NCI-H1694 (cell line): ENCODE measurements around the gene PLCB4.
"Not testable (repeated sequence)": the region's sequence is repeated elsewhere in the genome, so short reads cannot be mapped to it uniquely, and the experiment has no call there.

Experiments
- DNase-seq: peaks from one replicate; lab custom pipeline; 2025; lab: John Stamatoyannopoulos, UW

Gene PLCB4

DNA sequence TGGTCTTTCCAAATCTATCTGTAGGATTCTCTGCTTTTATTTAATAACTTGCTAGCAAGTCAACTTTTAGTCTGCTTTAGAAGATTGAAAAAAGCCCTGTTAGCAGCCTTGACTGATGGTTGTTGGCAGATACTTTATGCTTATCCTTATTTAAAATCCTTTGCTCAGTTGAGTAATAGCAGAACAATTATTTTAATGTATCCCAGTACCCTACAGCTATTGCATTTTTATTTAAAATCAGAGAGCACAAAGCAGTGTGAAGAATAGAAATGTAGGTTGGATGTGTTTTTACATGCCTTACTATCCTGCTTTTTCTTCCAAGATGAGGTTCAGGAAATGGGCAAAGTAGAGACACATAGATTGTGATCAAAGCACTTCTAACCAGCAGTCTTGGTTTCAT is 298.4 kb downstream of the PLCB4 start:
- DNase-seq = no peak

DNA sequence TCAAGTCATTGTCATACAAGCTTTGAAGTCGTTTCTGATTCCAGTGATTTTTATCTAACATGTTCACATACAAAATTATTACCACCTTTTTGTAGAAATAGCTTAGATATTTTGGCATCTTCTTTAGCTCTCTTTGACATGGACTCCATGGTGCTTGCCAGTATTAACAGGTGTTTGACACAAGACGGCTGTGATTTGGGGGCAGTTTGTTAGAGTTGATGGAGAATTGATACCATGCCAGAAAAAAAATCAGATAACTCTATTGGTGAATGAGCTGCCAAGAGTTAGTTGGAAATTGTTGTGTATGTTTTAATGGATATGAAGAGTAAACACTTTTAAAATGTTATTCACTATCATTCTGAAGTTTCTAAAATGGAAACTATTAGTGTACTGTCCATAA is 298.9 kb downstream of the PLCB4 start:
- DNase-seq = no peak

DNA sequence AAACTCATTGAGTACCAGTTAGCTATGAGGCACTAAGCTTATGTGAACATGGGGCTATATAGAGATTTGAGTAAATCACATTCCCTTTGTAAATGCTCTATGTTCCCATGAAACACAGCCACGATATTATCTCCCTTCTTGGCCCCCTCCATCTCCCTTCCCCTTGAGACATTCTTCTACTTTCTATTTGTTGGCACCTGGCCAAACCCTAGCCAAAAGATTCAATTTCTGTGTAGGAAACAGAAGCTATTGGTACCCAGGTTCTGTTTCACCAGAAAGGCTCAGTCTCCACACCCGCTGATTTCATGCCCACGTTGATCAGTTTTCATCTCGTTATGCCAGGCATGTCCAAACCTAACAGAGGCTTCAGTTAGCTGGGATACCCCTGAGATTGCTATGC is 300.0 kb downstream of the PLCB4 start:
- no peak for DNase-seq

DNA sequence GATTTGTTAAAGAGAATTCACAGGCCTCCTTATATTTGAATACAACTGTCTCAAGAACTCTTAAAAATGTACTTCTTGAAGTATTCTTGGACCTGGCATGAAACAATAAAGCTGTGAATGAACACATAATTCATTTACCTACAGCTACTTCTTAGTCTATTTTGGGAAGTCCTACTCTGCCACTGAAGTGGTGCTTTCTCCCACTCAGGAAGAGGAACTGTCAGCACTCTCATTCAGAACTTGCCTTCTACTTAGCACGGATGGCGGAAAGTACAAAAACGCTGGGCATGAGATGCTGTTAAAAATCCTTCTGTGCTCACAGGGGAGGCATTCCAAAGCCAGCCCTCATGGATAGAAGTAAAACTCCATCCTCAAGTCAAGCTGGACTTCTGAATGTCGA is 300.7 kb downstream of the PLCB4 start:
- no peak for DNase-seq

DNA sequence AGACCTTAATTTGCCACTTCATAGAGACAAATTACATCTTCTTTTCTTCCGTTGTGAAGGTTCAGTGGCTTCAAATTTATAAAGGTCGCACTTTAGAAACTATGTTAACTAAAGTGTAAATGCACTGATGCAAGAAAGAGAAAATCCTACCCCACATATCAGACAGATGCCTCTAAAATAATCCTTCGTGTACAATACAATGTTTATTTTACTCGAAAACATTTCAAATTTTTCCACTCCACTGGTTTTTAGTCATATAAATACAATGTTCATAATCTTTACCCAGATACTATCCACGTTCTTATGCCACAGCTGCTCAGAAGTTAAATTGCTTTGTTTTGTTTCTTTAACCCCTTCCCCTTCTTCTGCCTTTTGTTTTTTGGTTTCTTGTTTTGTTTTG is 305.2 kb downstream of the PLCB4 start:
- no peak for DNase-seq

DNA sequence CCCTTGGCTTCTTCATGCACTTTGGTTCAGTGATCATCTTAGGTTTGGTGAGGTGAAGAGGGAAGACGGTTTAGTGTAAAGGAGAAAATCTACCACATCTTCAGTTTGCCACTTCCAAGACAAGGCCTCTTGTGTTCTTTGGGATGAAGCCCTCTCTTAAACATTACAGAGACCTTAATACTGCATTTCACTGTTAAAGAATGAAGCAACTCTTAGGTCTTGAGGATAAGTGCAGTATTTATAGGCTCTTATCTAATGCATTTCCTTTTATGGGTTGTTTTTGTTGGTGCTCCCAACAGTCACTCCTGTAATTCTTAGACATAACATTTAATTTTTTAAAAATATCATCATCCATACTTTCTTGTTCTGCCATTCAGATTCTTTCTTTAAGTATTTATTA is 305.6 kb downstream of the PLCB4 start:
- no peak for DNase-seq

DNA sequence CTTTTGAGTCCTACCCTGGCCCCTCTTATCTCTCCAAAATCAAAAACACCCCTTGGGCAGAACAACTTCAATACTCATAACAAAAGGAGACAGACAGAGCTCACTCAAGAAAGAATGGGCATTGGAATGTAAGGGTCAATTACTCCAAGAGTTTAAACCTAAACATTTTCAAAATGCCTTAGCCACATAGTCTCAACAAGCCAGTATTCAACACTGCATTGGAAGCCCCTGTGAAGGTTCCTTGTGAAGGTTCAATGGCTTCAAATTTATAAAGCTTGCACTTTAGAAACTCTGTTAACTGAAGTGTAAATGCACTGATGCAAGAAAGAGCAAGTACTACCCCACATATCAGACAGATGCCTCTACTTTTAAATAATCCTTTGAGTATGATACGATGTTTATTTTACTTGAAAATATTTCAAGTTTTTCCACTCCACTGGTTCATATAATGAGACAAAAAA is 306.4 kb downstream of the PLCB4 start:
- no peak for DNase-seq

DNA sequence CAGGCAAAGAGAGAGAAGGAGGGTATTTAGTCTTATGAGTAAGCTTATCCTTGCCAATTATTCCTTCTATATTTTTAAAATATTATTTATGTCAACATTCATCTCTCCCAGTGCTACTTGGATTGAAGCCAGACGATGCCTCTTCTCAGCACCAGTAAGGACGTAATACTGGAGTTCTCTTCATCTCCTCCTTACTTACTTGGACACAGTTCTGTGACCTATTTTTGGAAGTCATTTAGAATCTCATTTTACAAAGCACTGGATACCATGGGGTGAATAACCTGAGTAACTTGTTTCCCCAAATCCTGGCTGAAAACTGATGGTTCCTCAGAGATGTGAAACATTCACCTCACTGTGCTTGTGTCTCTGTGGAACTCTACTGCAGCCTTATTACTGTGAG is 308.1 kb downstream of the PLCB4 start:
- no peak for DNase-seq

DNA sequence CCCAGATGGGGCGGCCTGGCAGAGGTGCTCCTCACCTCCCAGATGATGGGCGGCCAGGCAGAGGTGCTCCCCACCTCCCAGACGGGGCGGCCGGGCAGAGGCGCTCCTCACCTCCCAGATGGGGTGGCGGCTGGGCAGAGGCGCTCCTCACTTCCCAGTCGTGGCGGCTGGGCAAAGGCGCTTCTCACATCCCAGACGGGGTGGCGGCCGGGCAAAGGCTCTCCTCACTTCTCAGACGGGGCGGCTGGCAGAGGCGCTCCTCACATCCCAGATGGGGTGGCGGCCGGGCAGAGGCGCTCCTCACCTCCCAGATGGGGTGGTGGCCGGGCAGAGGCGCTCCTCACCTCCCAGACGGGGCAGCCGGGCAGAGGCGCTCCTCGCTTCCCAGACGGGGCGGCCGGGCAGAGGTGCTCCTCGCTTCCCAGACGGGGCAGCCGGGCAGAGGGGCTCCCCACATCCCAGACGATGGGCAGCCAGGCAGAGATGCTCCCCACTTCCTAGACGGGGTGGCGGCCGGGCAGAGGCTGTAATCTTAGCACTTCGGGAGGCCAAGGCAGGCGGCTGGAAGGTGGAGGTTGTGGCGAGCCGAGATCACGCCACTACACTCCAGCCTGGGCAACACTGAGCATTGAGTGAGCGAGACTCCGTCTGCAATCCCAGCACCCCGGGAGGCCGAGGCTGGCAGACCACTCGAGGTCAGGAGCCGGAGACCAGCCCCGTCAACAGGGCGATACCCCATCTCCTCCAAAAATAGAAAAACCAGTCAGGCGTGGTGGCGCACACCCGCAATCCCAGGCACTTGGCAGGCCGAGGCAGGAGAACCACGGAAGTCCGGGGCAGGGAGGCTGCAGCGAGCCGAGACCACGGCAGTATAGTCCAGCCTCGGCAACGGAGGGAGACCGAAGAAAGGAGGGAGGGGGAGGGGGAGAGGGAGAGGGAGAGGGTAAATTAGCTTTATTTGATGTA is 316.7 kb downstream of the PLCB4 start:
- DNase-seq = not testable (repeated sequence)

DNA sequence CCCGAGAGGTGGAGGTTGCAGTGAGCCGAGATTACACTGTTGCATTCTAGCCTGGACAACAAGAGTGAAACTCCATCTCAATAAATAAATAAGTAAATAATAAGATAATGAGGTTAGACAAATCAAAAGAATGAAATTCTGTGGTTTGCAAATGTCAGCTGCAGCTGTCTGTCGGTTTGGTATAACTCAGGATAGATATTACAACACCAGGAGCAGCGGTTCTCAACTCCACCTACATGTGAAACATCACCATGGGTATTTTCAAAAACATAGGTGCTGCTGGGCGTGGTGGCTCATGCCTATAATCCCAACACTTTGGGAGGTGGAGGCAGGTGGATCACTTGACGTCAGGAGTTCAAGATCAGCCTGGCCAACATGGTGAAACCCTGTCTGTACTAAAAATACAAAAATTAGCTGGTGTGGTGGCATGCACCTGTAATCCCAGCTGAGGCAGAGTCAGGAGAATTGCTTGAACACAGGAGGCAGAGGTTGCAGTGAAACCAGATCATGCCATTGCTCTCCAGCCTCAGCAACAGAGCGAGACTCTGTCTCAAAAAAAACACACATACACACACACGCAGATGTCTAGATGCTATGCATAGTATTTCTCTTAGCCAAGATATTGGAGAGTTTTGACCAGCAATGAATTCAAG is 319.4 kb downstream of the PLCB4 start:
- no peak for DNase-seq

DNA sequence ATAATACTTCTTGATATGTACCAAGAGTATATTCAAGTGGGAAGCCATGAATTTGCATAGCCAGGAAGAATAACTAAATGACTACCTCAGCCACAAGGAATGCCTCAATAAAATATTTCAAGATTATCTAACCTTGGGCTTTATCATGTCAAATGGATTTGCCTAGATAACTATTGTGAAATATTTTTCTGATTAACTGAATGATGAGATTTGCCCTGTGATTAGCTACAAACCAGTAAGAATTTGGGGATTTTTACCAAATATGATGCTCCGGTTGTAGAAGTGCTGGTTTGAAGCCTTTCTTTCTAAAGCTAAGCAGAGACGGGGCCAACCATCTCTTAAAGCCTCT is 319.9 kb downstream of the PLCB4 start:
- no peak for DNase-seq

DNA sequence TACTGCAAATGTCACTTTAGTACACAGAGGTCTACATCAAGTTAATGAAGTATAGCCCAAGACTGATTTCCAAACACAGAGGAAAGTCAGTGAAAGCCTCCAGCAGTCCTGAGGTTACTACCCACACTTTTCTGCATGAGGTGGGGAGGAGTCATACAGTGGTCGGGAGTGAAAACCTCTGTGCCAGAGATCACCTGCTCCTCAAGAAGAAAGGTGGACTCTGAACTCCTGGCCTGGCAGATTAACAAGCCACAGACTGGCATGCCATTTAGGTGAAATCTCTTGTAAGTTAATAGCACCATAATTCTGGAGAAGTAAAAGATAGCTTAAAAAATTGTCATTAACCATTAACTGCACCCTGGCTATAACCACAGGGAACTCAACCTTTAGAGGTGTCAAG is 320.5 kb downstream of the PLCB4 start:
- DNase-seq = no peak

DNA sequence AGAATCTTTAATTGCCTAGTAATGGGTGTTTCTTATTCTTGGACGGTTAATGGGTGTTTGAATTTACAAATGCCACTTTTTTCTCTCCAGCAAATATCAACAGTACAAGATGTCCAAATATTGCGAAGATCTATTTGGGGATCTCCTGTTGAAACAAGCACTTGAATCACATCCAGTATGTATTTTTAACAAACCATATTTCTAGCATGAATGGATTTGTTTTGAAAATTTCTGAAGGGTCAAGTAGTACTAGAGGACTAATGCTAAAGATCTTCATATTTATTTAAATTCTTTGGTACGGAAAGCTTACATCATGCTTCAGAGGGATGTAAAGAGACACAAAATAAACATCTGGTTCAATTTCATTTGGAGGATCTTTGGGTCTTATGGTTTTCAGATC is 321.6 kb downstream of the PLCB4 start:
- no peak for DNase-seq

DNA sequence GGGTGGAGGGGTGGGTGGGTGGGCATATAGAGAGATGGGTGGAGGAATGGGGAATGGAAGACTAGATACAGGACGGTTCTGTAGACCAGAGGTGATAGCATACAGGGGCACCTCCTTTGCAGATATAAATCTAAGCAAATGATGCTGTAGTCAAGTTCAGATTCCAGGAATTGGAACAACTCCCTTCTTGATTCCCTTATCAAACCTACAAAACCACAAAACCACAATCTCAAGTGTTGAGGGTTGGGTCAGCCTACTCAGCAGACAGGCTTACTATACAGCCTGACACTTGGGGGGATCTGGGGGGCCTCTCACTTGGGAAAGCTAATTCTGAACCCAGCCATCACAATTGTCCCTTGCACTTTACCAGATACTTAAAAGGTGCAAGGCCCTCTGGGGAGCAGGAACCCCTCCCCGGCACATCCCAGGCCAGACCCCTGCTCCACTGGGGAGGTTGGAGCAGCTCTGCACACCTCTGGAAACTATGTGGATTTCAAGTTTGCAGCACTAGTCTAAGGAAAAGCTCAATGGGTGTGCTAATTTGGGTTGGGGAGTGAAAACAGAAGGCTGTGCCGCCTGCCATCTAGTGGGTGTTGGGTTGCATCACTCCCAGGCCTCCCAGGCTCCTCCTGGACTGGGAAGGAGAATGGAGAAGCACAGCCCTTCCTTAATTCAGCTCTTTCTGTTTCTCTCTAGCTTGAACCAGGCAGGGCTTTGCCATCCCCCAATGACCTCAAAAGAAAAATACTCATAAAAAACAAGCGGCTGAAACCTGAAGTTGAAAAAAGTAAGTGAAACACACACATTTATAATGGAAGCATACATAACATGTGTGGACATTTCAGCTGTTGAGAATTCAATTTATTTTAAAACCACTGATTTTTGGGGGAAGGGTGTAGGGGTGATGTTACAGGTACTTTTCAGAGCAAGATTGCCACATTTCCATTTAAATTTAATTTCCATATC is 324.3 kb downstream of the PLCB4 start:
- peak; percentile 70 for DNase-seq

DNA sequence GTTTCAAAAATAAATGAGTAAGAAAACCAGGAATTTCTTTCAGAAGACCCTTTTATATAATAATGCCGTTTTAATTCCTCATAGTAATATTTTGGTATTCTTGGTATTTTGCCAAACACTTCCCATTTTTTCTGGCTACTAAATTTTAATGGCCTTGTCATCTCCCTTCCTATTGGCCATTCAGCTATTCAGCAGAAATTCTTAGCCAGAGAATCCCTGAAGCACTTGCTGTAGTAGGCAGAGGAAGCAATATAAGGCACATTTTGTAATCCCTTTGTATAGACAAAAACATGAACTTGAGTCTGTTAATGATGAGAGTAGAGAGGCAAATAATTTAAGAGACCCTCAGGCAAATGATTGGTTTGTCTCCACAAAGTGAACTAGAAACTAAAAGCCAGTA is 327.1 kb downstream of the PLCB4 start:
- DNase-seq = no peak

DNA sequence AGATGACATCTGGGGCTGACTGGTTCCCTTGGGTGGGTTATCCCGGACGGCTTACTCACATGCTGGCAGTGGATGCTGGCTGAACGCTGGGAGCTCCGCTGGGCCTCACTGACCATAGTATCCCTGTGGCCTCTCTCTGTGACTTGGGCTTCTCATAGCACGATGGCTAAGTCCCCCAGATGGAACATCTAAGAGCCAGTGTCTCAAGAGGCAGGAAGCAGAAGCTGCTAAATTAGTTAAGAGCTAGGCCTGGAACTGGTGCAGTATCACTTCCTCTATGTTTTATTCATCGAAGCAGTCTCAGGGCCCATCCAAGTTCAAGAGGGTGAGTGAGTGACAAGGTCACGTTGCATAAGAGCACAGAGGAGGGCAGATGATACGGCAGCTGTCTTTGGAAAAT is 329.0 kb downstream of the PLCB4 start:
- DNase-seq = no peak

DNA sequence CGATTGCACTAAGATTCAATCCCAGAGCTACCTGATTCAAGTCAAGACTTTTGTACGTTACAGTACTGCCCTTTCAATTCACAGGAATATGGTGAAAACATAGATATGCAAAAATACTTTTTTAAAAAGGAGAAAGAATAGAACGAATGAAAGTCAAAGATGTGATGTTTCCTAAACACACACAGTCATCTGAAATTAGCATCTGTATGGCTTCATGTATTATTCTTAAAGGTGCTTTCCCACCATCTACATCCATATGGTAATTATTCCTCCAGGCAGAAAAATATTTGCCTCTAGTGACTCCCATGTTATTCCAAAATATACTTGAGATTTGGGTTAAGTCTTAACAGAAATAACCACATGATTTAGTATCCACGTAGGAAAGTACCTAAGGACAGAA is 330.0 kb downstream of the PLCB4 start:
- no peak for DNase-seq

DNA sequence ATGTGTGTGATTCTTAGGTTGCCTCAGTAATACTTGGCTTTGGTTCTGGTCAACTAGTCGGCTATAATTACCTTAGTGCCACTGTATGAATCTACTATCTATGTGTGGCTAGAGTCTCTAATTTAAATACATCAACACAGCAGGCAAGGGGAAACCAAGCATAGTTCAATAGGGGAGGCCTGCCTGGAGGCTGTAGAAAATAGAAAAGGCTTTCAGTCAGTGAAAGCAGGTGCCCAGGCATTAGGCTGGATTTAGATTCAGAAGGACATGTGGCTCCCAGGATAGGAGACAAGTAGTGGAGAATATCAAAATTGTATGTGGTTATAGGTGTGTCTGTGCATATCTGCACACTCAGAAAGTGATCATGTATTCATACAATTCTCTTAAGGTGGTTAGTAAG is 330.4 kb downstream of the PLCB4 start:
- DNase-seq = no peak

DNA sequence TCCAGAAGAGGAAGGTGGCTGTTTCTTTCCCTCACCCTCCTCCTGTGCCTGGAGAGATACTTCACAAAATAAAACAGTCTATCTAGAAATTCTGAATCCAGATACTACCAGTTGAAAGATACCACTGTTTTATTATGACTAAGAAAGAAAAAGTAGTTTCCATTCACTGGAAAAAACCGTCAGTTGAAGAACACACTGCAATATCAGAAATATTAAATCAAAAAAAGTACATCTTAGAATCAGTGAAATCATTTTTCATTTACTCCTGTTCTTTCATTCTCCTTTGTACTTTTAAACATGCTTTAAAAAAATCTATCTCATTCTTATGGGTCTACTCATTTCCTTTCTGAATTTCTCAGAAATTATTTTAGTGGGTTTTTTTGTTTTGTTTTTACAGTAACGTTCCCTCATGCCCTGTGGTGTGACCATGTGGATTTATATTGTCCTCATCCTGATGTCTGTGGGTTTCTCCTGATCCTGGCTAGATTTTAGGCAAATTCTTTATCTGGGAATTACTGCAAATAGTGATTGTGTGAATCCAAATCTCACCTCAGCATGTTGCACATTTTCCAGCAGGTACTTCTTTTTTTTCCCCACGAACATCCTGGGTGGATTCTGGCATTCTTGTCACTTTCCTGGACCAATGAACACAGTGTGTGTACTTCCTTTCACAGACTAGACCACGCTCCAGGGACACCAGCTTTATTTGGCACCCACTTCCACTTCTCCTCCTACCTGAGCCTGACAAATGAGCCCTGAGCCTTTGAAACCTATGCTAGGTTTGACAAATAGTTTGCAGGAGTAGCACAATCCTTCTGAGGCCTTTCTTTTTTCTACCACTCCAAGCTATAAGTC is 331.5 kb downstream of the PLCB4 start:
- DNase-seq = no peak

DNA sequence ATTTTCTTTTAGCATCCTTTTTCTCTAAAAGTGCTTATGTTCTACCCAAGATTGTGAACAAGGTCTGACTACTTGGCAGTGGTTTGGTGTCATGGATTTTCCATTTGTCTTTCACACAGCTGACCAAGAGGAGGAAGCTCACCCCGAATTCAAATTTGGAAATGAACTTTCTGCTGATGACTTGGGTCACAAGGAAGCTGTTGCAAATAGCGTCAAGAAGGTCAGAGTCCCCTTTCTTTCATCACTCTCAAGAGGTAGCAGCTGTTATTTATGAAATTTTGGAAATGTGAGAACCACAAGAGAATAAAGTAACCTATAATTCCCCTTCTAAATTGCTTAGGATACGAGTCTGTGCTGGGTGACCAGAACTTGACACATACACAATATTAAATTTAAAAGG is 332.5 kb downstream of the PLCB4 start:
- DNase-seq = no peak

DNA sequence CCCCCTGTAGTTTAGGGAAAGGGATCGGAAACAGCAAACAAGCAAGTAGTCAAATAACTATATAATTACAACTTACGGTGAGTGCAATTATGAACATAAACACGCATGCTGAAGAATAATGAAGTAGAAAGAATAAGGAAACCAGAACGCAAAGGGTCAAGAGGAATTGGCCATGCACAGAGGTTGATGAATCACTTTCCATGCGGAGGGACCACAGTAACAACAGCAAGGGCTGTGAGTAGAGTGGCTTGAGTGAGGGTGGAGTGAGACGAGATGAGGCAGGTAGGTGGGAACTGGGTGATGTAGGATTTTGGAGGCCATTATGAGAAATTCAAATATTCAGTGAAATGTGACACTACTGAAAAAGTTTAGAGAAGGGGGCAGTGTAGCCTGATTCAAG is 333.3 kb downstream of the PLCB4 start:
- DNase-seq = no peak
